Tibial nerve (tissue), 3 donors: ENCODE results near the gene PRKAG2.

ENCODE experiments used
- POLR2A ChIP-seq, 2 donors: fragments of 450-650 bp; IDR thresholded peaks; one replicate each; pipeline ENCODE4 v1.6.1; 2017; ENCODE audit warnings: antibody characterized with exemption in 2 of 2, mild to moderate bottlenecking in 2 of 2, moderate library complexity in 2 of 2
- TF ChIP-seq, protein P1 (sequence below), 5 experiments: fragments of 200-600 bp in 3 of 5; fragments of 450-650 bp in 2 of 5; sonication (generic) in 3 of 5; IDR thresholded peaks; one replicate each; pipeline ENCODE4 v1.5.1; 2016 to 2019; ENCODE audit warnings: antibody characterized with exemption in 5 of 5, mild to moderate bottlenecking in 3 of 5, moderate library complexity in 2 of 5

DNA sequence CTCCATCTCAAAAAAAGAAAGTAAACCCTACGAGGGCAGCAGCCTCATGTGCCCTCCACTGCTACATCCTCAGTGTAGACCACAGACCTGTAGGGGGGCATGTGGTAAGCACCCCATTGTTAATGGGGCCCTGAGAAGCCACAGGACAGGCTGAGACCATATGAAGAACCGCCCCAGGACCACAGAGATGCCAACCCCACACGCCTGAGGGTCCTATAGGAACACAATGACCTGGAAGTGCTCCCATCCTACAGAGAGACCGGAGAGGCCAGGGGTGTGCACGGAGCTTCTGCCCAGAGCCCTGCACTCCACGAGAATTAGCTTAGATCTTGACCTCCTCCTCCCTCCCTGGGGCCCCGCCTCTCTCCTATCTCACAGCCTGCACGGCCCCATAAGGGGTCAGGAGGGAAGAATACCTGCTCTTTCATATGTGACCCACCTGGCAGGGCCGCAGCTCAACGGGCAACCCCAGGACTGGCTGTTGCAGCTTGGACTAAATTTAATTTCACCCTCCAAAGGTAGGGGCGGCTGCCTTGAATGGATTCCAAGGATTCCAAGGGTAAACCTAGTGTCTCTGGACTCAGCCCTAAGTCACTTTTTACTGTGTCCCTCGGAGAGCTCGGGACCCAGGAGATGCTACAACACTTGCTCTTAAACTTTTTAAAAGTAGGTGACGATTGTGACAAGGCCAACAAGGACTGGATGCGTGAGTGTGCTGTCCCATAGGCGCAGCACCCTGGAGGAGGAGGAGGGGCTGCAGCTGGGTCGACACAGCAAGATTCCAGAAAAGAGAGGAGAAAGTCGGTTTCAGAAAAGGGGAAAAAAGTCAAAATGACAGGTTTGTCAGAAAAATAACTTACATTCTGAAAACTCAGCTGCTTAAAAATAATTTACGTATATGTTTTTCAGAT is 24.2 kb downstream of the PRKAG2 start:
- TF ChIP-seq POLR2A (IDR thresholded peaks at IDR 0.05): no peak
- TF ChIP-seq, protein P1, sequence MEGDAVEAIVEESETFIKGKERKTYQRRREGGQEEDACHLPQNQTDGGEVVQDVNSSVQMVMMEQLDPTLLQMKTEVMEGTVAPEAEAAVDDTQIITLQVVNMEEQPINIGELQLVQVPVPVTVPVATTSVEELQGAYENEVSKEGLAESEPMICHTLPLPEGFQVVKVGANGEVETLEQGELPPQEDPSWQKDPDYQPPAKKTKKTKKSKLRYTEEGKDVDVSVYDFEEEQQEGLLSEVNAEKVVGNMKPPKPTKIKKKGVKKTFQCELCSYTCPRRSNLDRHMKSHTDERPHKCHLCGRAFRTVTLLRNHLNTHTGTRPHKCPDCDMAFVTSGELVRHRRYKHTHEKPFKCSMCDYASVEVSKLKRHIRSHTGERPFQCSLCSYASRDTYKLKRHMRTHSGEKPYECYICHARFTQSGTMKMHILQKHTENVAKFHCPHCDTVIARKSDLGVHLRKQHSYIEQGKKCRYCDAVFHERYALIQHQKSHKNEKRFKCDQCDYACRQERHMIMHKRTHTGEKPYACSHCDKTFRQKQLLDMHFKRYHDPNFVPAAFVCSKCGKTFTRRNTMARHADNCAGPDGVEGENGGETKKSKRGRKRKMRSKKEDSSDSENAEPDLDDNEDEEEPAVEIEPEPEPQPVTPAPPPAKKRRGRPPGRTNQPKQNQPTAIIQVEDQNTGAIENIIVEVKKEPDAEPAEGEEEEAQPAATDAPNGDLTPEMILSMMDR (IDR thresholded peaks at IDR 0.05): no peak
